Fibroblast of villous mesenchyme (primary cell): Measurements from ENCODE around the gene GLTP. TPM values are rescaled to one million over a fixed set of nuclear protein-coding genes. Genes with fewer than 3 reads are reported as not detected.

Source experiments
- DNase-seq: peaks from one replicate; pipeline ENCODE4 v3.0.0-alpha.2; 2010; ENCODE audit warnings: low read depth
- H3K4me3 ChIP-seq: 2 replicates; pipeline ENCODE4 v1.5.1; 2011; ENCODE audit warnings: low read depth, mild to moderate bottlenecking, low read length
- total RNA-seq: library from RNA; depleted of rRNA; stranded (reverse); fragments of >200 nt; gene quantifications from 2 replicates; pipeline ENCODE4 v1.2.3, GENCODE V29; 2012
- TF ChIP-seq, protein P1 (sequence below): IDR thresholded peaks from 2 replicates; pipeline ENCODE4 v1.5.1; 2012; ENCODE audit warnings: low read depth, mild to moderate bottlenecking, low read length; ENCODE audit not compliant: insufficient read depth

Gene GLTP
- total RNA-seq, 1 donor, result 52.2 TPM

DNA sequence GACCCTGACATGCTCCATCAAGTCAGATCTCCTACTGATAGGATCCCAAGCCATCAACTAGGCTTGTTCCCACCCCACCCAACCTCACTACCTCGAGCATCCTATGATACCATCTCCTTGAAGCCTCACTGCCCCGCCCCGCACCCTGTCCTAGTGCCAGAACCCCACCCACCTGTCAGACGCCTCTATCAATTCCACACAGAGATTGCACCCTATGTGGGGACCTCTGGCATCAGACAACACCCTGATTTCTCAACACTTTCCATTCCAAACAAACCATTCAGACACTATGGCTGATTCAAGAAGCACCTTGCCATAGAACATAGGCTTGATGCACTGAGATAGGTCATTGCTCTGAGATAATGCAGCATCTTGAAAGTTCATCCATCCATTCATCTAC, 3.1 kb upstream of the GLTP start:
- DNase-seq, result no peak
- TF ChIP-seq, protein P1, sequence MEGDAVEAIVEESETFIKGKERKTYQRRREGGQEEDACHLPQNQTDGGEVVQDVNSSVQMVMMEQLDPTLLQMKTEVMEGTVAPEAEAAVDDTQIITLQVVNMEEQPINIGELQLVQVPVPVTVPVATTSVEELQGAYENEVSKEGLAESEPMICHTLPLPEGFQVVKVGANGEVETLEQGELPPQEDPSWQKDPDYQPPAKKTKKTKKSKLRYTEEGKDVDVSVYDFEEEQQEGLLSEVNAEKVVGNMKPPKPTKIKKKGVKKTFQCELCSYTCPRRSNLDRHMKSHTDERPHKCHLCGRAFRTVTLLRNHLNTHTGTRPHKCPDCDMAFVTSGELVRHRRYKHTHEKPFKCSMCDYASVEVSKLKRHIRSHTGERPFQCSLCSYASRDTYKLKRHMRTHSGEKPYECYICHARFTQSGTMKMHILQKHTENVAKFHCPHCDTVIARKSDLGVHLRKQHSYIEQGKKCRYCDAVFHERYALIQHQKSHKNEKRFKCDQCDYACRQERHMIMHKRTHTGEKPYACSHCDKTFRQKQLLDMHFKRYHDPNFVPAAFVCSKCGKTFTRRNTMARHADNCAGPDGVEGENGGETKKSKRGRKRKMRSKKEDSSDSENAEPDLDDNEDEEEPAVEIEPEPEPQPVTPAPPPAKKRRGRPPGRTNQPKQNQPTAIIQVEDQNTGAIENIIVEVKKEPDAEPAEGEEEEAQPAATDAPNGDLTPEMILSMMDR, result no peak
- no peak overlapping the region for H3K4me3 ChIP-seq

DNA sequence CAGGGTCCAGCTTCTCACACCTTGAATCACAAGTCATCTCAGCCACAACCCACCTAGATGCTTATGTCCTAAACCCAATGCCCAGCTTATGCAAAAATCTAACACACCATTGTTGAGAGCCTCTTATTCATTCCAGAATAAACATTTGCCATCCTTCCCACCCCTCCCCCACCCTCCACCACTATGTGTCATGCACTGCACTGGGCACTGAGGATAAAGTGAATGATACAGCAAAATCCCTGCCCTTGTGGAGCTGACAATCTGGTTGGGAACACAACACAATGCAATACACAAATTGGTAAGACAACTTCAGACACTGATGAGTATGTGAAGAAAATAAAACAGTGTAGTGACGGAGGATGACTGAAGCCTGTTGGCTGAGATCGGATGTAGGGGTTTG, 1.4 kb upstream of the GLTP start:
- TF ChIP-seq, protein P1, result no peak
- DNase-seq, result no peak
- H3K4me3 ChIP-seq, result no peak overlapping the region

DNA sequence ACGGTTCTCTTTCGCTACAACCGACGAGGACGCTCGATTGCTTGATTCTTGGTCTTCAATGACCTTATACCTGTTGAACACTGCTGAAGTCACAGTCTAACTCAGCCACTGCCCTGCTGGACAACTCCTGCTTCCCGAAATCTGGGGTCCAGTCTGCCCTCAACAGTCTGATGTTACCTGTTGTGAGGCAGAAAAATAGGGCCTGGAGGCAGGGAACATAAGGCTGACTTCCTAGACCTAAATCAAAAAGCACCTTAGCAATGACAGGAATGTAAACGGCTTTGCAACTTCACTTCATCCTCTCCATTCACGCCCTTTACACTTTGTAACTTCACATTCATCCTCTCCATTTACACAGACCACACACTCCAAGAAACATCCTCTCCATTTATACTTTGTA, 597 bp upstream of the GLTP start:
- DNase-seq, result no peak
- TF ChIP-seq, protein P1, result no peak
- H3K4me3 ChIP-seq, result peak overlapping the region; percentile 75

DNA sequence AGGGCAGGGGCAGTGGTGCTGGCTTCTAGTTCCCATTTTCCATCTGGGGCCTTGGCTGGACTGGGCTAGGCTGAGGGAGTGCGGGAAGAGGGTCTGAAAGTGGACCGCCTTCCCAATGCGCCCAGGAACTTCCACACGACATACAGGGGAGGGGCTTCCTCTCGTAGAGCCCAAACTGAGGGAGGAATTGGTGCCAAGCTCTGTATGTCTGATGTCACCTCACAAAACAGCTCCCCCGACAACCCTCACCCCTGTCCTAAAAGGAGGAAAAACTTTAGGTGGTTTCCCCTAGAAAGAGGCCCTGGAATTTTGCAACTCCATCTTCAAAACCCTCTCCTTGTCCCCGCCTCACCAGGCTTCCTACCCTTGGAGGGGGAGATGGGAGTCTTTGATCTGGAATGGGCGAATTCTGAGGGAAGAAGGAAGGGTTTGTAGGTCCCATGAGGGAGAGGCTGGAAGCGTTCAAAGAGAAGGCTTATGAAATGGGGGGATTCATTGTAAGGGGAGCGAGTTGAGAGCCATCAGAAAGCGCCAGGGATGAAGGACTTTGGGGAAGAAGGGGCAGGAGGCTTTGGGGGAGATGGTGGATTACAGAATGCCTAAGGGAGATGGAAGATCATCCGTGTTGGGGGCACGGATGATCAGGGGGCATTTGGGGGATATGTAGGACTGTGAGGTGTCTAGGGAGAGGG, 844 bp downstream of the GLTP start:
- H3K4me3 ChIP-seq, result peak overlapping the region; percentile 81
- DNase-seq, result peak; percentile 19
- TF ChIP-seq, protein P1, result no peak

DNA sequence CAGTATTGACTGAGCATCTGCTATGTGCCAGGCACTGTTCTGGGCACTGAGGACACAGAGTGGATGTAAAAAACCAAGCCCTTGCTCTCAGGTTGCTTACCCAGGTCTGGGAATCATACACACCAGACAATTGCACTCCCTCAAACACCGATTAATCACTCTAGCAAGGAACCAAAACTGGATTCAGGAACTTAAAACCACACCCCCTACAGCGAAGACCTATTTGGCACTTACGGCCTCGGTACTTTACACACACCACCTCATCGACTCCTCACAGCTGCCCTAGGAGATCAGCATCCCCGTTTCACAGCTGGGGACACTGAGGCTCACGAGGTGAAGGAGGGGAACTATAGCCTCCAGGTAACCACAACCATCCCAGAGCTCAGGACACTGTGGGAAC, 1.6 kb downstream of the GLTP start:
- H3K4me3 ChIP-seq, result peak overlapping the region; percentile 81
- TF ChIP-seq, protein P1, result no peak
- no peak for DNase-seq

DNA sequence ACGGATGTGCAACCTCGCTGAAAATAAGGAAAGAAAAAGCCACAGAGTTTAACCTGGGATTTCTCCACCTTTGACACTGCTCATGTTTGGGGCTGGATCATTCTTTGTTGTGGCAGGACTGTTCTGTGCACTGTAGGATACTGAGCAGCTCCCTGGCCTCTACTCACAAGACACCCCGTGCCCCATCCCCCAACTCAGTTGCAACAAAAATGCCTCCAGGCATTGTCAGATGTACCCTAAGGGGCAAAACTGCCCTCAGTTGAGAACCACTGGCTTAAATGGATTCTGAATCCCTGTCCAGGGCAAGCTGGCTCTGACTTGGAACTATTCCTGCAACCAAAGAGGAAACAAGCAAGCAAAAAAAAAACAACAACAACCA, 2.1 kb downstream of the GLTP start:
- TF ChIP-seq, protein P1, result no peak
- DNase-seq, result no peak
- no peak overlapping the region for H3K4me3 ChIP-seq
